Adrenal gland (tissue), 12 donors: ENCODE results near the gene IFIT1B. TPM values are rescaled to one million over a fixed set of nuclear protein-coding genes. Genes with fewer than 3 reads are reported as not detected.
"Not testable (repeated sequence)": the region's sequence is repeated elsewhere in the genome, so short reads cannot be mapped to it uniquely, and the experiment has no call there.

ENCODE experiments used
- DNase-seq, 7 donors: peaks; one replicate each; pipeline ENCODE4 v3.0.0-alpha.2; 2019 to 2020
- H3K27ac ChIP-seq, 5 donors: fragments of 200-600 bp; sonication (generic) in 4 of 5; 1 replicate in 3 of 5; 2 replicates in 2 of 5; pipeline versions ENCODE4 v1.5.1 to v1.8.0; 2016 to 2020; ENCODE audit warnings: mild to moderate bottlenecking in 1 of 5
- H3K27me3 ChIP-seq: fragments of 200-600 bp; 2 replicates; pipeline ENCODE4 v1.8.0; 2021
- H3K36me3 ChIP-seq, 2 donors: fragments of 200-600 bp; replicated peaks in 1 of 2; 1 replicate in 1 of 2; 2 replicates in 1 of 2; pipeline versions ENCODE4 v1.5.1 to v1.8.0; 2018 to 2022
- H3K4me1 ChIP-seq, 2 donors: fragments of 200-600 bp; replicated peaks in 1 of 2; 1 replicate in 1 of 2; 2 replicates in 1 of 2; pipeline versions ENCODE4 v1.5.1 to v1.8.0; 2018 to 2021
- H3K4me3 ChIP-seq, 4 donors: fragments of 200-600 bp; sonication (generic) in 3 of 4; one replicate each; pipeline ENCODE4 v1.5.1; 2016 to 2018
- H3K9me3 ChIP-seq, 3 donors: fragments of 200-600 bp; sonication (generic) in 1 of 3; replicated peaks in 1 of 3; 1 replicate in 2 of 3; 2 replicates in 1 of 3; pipeline versions ENCODE4 v1.5.1 to v1.8.0; 2016 to 2021
- POLR2A ChIP-seq, 2 donors: fragments of 450-650 bp; IDR thresholded peaks; one replicate each; pipeline ENCODE4 v1.6.1; 2017; ENCODE audit warnings: antibody characterized with exemption in 2 of 2, mild to moderate bottlenecking in 2 of 2, moderate library complexity in 1 of 2
- WGBS, 4 donors: extraction: QIAGEN DNeasy Blood & Tissue Kit in 2 of 4; methylation state at CpG; one replicate each; pipeline versions ENCODE4 v1.1.5 to v1.1.7; 2013 to 2017; 5-methylcytosine and 5-hydroxymethylcytosine counted together
- intact Hi-C, 2 donors: fragments of 100-400 bp; cut with DNase I; formaldehyde crosslinking; loops; one replicate each; pipeline versions ENCODE4 v1.14.1 to v1.15.0; 2022 to 2023
- polyA plus RNA-seq, 3 donors: library from polyadenylated mRNA; stranded (reverse); fragments of 200-250 nt in 2 of 3; fragments of 350-450 nt in 1 of 3; fragmentation: Illumina TruSeq in 1 of 3; extraction: RNeasy Lipid Tissue Mini Kit (QIAGEN cat#74804) in 1 of 3; gene quantifications; one replicate each; pipeline ENCODE4 v1.2.3, GENCODE V29; 2013 to 2014
- total RNA-seq, 9 donors: library from RNA; depleted of rRNA in 4 of 9; stranded (reverse); fragments of >200 nt in 4 of 9; fragments of 120-200 nt in 1 of 9; fragmentation: NEBNext Ultra II Directional in 1 of 9; extraction: Animal tissue kit (Norgen Biotek cat#: 25700) in 1 of 9; gene quantifications; one replicate each; pipeline versions ENCODE4 v1.1.0 to v1.2.4, GENCODE V29; 2013 to 2023
- TF ChIP-seq, protein P1 (sequence below), 6 experiments: fragments of 450-650 bp in 4 of 6; fragments of 200-600 bp in 2 of 6; sonication (generic) in 1 of 6; IDR thresholded peaks; 1 replicate in 5 of 6; 2 replicates in 1 of 6; pipeline versions ENCODE4 v1.5.1 to v1.8.0; 2016 to 2021; ENCODE audit warnings: antibody characterized with exemption in 6 of 6, mild to moderate bottlenecking in 2 of 6, moderate library complexity in 1 of 6
- donor health status: healthy with polysubstance abuse.
- donor health status: Bipolar disorder and iron deficiency.
- donor health status: DM: yes; HTN: yes; CAD: no.
- donor health status: DM: no; HTN: no; CAD: no.
- donor health status: DM: no; HTN: no; CAD: no.
- donor health status: DM: yes; HTN: yes; CAD: no.

IFIT1B gene
- total and polyA plus RNA-seq, 12 donors: 0.07 to 1.7 (median 0.23) TPM; not detected in 8

DNA sequence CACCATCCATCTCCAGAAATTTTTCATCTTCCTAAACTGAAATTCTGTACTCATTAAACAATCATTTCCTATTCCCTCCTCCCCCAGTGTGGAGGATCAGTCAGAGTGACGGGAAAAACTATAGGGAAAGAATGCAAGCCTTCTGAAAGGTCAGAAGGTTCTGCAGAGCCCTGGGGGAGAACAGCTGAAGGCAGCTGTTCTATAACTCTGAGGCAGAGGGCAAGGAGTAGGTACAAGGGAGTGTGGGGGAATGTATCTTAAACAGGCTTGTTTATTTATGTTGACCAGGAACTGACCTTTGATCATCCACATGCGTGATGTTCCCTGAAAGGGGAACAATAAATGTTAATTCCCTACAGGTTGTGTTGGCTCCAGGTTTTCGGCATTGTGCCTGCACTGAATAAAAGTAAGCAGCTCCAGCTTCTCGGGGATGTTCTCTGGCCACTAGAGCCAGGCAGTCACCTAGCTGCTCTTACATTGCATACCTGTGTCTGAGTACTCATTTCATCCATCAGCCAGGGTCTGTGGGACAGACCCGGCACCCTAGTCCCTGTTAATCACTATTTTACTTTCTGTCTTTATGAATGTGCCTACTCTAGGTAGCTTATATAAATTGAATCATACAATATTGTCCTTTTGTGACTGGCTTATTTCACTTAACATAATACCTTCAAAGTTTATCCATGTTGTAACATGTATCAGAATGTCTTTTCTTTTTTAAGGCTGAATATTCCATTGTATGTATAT, 20.3 kb downstream of the IFIT1B start:
- no peak overlapping the region for H3K27ac ChIP-seq
- no peak for DNase-seq
- 77 to 88% (median 84%) methylated on average over 5 of the region's 5 CpGs for WGBS, 4 donors

DNA sequence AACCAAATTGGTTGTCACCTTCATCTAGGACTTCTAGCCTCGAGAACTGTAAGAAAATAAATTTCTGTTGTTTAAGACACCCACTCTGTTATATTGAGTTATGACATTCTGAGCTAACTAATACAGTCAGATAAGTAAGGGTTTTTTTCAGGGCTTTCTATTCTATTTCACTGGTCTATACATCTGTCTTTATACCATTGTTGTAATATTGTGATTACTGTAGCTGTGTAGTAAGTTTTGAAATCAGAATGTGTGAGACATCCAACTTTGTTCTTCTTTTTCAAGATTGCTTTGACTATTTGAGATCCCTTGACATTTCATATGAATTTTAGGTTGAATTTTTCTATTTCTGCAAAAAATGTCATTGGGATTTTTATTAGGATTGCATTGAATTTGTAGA, 22.1 kb downstream of the IFIT1B start:
- H3K4me1 ChIP-seq: peaks cover 0 to 4% of the 10 kb centered on the region in 2 donors
- H3K27ac ChIP-seq: no peak overlapping the region
- WGBS, 4 donors: 88 to 95% (median 91%) methylated on average over 1 of the region's 1 CpG
- no peak overlapping the region for H3K4me3 ChIP-seq
- DNase-seq: no peak
- H3K9me3 ChIP-seq: no peaks in the 10 kb centered on the region
- TF ChIP-seq POLR2A (IDR thresholded peaks at IDR 0.05): no peak
- TF ChIP-seq, protein P1, sequence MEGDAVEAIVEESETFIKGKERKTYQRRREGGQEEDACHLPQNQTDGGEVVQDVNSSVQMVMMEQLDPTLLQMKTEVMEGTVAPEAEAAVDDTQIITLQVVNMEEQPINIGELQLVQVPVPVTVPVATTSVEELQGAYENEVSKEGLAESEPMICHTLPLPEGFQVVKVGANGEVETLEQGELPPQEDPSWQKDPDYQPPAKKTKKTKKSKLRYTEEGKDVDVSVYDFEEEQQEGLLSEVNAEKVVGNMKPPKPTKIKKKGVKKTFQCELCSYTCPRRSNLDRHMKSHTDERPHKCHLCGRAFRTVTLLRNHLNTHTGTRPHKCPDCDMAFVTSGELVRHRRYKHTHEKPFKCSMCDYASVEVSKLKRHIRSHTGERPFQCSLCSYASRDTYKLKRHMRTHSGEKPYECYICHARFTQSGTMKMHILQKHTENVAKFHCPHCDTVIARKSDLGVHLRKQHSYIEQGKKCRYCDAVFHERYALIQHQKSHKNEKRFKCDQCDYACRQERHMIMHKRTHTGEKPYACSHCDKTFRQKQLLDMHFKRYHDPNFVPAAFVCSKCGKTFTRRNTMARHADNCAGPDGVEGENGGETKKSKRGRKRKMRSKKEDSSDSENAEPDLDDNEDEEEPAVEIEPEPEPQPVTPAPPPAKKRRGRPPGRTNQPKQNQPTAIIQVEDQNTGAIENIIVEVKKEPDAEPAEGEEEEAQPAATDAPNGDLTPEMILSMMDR (IDR thresholded peaks at IDR 0.05): no peak
- no peaks in the 10 kb centered on the region for H3K27me3 ChIP-seq
- intact Hi-C loops: no loop called here
- peaks cover 0 to 8% of the 10 kb centered on the region in 2 donors for H3K36me3 ChIP-seq

More for the DNA sequence above, 20.3 kb downstream of the IFIT1B start:
- Histone ChIP-seq H3K4me3 (no peak overlapping the region), H3K9me3 (no peaks in the 10 kb centered on the region), H3K27me3 (no peaks in the 10 kb centered on the region), H3K4me1 (peaks cover 12 to 22% of the 10 kb centered on the region in 2 donors), H3K36me3 (peaks cover 0 to 8% of the 10 kb centered on the region in 2 donors)
- intact Hi-C loops: no loop called here
- TF ChIP-seq POLR2A (IDR thresholded peaks at IDR 0.05): no peak
- TF ChIP-seq, protein P1 (IDR thresholded peaks at IDR 0.05): no peak

- H3K36me3 ChIP-seq: peaks cover 0 to 8% of the 10 kb centered on the region in 2 donors
- intact Hi-C loops: no loop called here
- no peak overlapping the region for H3K27ac ChIP-seq
- H3K9me3 ChIP-seq: no peaks in the 10 kb centered on the region
- no peaks in the 10 kb centered on the region for H3K27me3 ChIP-seq
- DNase-seq: no peak
- 89 to 94% (median 91%) methylated on average over 2 of the region's 2 CpGs for WGBS, 4 donors
- no peak for TF ChIP-seq POLR2A (IDR thresholded peaks at IDR 0.05)
- TF ChIP-seq, protein P1 (IDR thresholded peaks at IDR 0.05): no peak
- no peak overlapping the region for H3K4me3 ChIP-seq
- no peaks in the 10 kb centered on the region for H3K4me1 ChIP-seq
These were observed 25.2 kb downstream of the IFIT1B start for GRCh38 chr10:89403043-89403442.

- Histone ChIP-seq H3K4me3 (no peak overlapping the region), H3K27me3 (no peaks in the 10 kb centered on the region), H3K9me3 (no peaks in the 10 kb centered on the region), H3K36me3 (peaks cover 0 to 8% of the 10 kb centered on the region in 2 donors), H3K27ac (no peak overlapping the region), H3K4me1 (no peaks in the 10 kb centered on the region)
- no peak for DNase-seq
- WGBS, 4 donors: 93 to 96% (median 95%) methylated on average over 10 to 11 of the region's 11 CpGs
- TF ChIP-seq POLR2A (IDR thresholded peaks at IDR 0.05): no peak
- TF ChIP-seq, protein P1 (IDR thresholded peaks at IDR 0.05): no peak
- intact Hi-C loops: no loop called here
These were observed 26.5 kb downstream of the IFIT1B start for GRCh38 chr10:89404104-89405047.

- H3K27me3 ChIP-seq, H3K4me1 ChIP-seq, H3K9me3 ChIP-seq, H3K27ac ChIP-seq, H3K36me3 ChIP-seq, intact Hi-C loops, DNase-seq, H3K4me3 ChIP-seq: not testable (repeated sequence)
- WGBS, 4 donors: 95 to 98% (median 96%) methylated on average over 9 of the region's 9 CpGs
These were observed 28.3 kb downstream of the IFIT1B start for GRCh38 chr10:89406178-89406577.

DNA sequence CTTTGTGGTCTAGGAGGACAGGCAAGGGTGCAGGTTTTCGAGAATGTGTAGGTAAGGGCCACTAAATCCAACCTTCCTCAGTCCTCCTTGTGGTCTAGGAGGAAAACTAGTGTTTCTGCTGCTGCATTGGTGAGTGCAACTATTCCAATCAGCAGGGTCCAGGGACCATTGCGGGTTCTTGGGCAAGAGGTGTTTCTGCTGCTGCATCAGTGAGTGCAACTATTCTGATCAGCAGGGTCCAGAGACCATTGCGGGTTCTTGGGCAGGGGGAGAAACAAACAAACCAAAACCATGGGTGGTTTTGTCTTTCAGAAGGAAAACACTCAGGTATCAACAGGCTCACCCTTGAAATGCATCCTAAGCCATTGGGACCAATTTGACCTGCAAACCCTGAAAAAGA, 29.9 kb downstream of the IFIT1B start:
- H3K27ac ChIP-seq, H3K36me3 ChIP-seq, H3K9me3 ChIP-seq, intact Hi-C loops, H3K4me1 ChIP-seq, H3K27me3 ChIP-seq, DNase-seq, H3K4me3 ChIP-seq: not testable (repeated sequence)
- WGBS, 4 donors: 96 to 97% (median 97%) methylated on average over 3 of the region's 3 CpGs
